OCI-LY7 (cell line): Measurements from ENCODE around the gene CD59. TPM values are rescaled to one million over a fixed set of nuclear protein-coding genes. Genes with fewer than 3 reads are reported as not detected.
"Not testable (repeated sequence)": the region's sequence is repeated elsewhere in the genome, so short reads cannot be mapped to it uniquely, and the experiment has no call there.

Experiments
- BruUV-seq: library from RNA; stranded (reverse); fragments of 400-500 nt; replicated peaks from 2 replicates; lab custom pipeline; 2021; lab: Mats Ljungman, UMichigan
- CTCF ChIA-PET: fragments of 300-600 bp; sonication (Branson Sonifier 250); formaldehyde crosslinking; loops from one replicate; lab custom pipeline; 2022; ENCODE audit warnings: antibody characterized with exemption; ENCODE audit not compliant: unreplicated experiment; lab: Charles Lee
- POLR2A ChIA-PET: fragments of 300-600 bp; sonication (Branson Sonifier 250); formaldehyde crosslinking; loops from one replicate; lab custom pipeline; 2022; ENCODE audit warnings: antibody characterized with exemption; lab: Charles Lee
- DNase-seq: peaks from one replicate; pipeline ENCODE4 v3.0.0-alpha.2; 2015; ENCODE audit warnings: low spot score
- H2AFZ ChIP-seq: fragments of 200-600 bp; sonication (generic), shearing (Covaris generic); 2 replicates; pipeline ENCODE4 v1.6.1; 2014; ENCODE audit warnings: mild to moderate bottlenecking, antibody characterized with exemption, low read length, moderate library complexity
- H3K27ac ChIP-seq: fragments of 200-600 bp; sonication (generic); 2 replicates; pipeline ENCODE4 v1.5.1; 2014; ENCODE audit warnings: mixed run types, low read depth, mild to moderate bottlenecking, moderate library complexity, low read length, inconsistent platforms; ENCODE audit not compliant: poor library complexity, severe bottlenecking
- H3K36me3 ChIP-seq: fragments of 200-600 bp; sonication (generic); 2 replicates; pipeline ENCODE4 v1.6.1; 2014; ENCODE audit warnings: mild to moderate bottlenecking, antibody characterized with exemption, low read length, moderate library complexity, mixed read lengths; ENCODE audit not compliant: insufficient read depth
- H3K4me1 ChIP-seq: fragments of 200-600 bp; sonication (generic); 2 replicates; pipeline ENCODE4 v1.5.1; 2014; ENCODE audit warnings: mild to moderate bottlenecking, low read length; ENCODE audit not compliant: insufficient read depth, poor library complexity, severe bottlenecking
- H3K4me2 ChIP-seq: fragments of 200-600 bp; sonication (generic); 2 replicates; pipeline ENCODE4 v1.6.1; 2014; ENCODE audit warnings: mild to moderate bottlenecking, low read length
- H3K4me3 ChIP-seq: fragments of 200-600 bp; sonication (generic); 2 replicates; pipeline ENCODE4 v1.5.1; 2014; ENCODE audit warnings: mild to moderate bottlenecking, low read depth, low read length; ENCODE audit not compliant: poor library complexity, severe bottlenecking
- H3K79me2 ChIP-seq: fragments of 200-600 bp; sonication (generic); 2 replicates; pipeline ENCODE4 v1.6.1; 2016; ENCODE audit warnings: low read depth, mild to moderate bottlenecking, low read length, moderate library complexity, mixed read lengths; ENCODE audit not compliant: insufficient read depth
- H3K9me2 ChIP-seq: fragments of 200-600 bp; sonication (generic); 2 replicates; pipeline ENCODE4 v1.6.1; 2016; ENCODE audit warnings: mild to moderate bottlenecking, low read length, mixed read lengths; ENCODE audit not compliant: insufficient read depth
- H3K9me3 ChIP-seq: fragments of 200-600 bp; sonication (generic); 2 replicates; pipeline ENCODE4 v1.6.1; 2014; ENCODE audit warnings: mild to moderate bottlenecking, mixed run types, low read length, mixed read lengths
- H4K20me1 ChIP-seq: fragments of 200-600 bp; sonication (generic); 2 replicates; pipeline ENCODE4 v1.6.1; 2014; ENCODE audit warnings: mild to moderate bottlenecking, antibody characterized with exemption, low read length, moderate library complexity, mixed read lengths; ENCODE audit not compliant: insufficient read depth
- EZH2phosphoT487 ChIP-seq: fragments of 200-600 bp; sonication (generic); IDR thresholded peaks from 2 replicates; pipeline ENCODE4 v1.6.1; 2018; ENCODE audit warnings: low read depth, borderline replicate concordance, mild to moderate bottlenecking, mixed run types, antibody characterized with exemption, low read length, moderate library complexity, mixed read lengths
- intact Hi-C: fragments of 100-400 bp; cut with micrococcal nuclease; formaldehyde crosslinking; loops from one replicate; pipeline ENCODE4 v1.10.0; 2022; ENCODE audit not compliant: unreplicated experiment
- total RNA-seq, 2 experiments: library from RNA; depleted of rRNA in 1 of 2; stranded (reverse); fragments of >200 nt in 1 of 2; shearing (Covaris generic) in 1 of 2; gene quantifications; 2 replicates each; pipeline ENCODE4 v1.2.3, GENCODE V29; 2014 to 2022
- TF ChIP-seq, protein P1 (sequence below): fragments of 200-600 bp; sonication (generic); conservative IDR thresholded peaks from 2 replicates; pipeline ENCODE4 v1.5.1; 2014; ENCODE audit warnings: mild to moderate bottlenecking, antibody characterized with exemption, low read length, moderate library complexity, mixed read lengths

The CD59 gene
- total RNA-seq, 2 experiments from 2014 or later = 20.2 to 35.5 TPM

DNA sequence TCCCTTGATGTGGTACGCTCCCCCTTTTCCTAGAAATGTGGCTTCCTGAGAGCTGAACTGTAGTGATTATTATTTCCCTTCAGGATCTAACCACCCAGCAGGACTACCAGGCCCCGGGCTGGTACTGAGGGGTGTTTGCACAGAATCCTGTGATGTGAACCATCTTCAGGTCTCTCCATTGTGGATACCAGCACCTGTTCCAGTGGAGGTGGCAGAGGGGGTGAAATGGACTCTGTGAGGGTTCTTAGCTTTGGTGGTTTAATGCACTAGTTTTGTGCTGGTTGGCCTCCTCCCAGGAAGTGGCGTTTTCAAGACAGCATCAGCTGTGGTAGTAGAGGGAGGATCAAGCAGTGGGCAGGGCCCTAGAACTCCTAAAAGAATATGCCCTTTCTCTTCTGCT, 54.2 kb downstream of the CD59 start:
- DNase-seq = no peak

DNA sequence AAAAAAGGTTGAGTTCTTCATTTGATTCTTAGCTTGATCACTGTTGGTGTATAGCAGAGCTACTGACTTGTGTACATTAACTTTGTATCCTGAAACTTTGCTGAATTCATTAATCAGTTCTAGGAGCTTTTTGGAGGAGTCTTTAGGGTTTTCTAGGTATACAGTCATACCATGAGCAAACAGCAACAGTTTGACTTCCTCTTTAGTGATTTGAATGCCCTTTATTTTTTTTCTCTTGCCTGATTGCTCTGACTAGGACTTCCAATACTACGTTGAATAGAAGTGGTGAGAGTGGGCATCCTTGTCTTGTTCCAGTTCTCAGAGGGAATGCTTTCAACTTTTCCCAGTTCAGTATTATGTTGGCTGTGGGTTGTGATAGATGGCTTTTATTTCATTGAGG, 57.6 kb downstream of the CD59 start:
- H3K36me3 ChIP-seq = peaks cover 19% of the 10 kb centered on the region
- H4K20me1 ChIP-seq, intact Hi-C loops, H3K9me2 ChIP-seq, H3K9me3 ChIP-seq, BruUV-seq, H2AFZ ChIP-seq, H3K27ac ChIP-seq, H3K79me2 ChIP-seq, H3K4me1 ChIP-seq, H3K4me2 ChIP-seq, DNase-seq, H3K4me3 ChIP-seq: not testable (repeated sequence)
- ChIA-PET POLR2A (interaction anchor here (0.6 kb wide), 1 partner anchor 325 kb away, joined by 3 read pairs; no protein-coding TSS in a partner anchor), CTCF (interaction anchor here (1.0 to 1.1 kb wide), 2 partner anchors 10 to 16 kb away, joined by 3 to 5 read pairs; no protein-coding TSS in a partner anchor)

More for the DNA sequence above, 54.2 kb downstream of the CD59 start:
- no peak overlapping the region for H3K27ac ChIP-seq
- H3K9me3 ChIP-seq = no peaks in the 10 kb centered on the region
- BruUV-seq = no TSS peak
- ChIA-PET POLR2A (interaction anchor here (0.6 to 1.4 kb wide), 2 partner anchors 10 to 269 kb away, joined by 3 to 4 read pairs; no protein-coding TSS in a partner anchor), CTCF (no interaction called here)
- intact Hi-C loops = no loop called here
- H2AFZ ChIP-seq = no peak overlapping the region
- no peaks in the 10 kb centered on the region for H3K9me2 ChIP-seq
- TF ChIP-seq, protein P1, sequence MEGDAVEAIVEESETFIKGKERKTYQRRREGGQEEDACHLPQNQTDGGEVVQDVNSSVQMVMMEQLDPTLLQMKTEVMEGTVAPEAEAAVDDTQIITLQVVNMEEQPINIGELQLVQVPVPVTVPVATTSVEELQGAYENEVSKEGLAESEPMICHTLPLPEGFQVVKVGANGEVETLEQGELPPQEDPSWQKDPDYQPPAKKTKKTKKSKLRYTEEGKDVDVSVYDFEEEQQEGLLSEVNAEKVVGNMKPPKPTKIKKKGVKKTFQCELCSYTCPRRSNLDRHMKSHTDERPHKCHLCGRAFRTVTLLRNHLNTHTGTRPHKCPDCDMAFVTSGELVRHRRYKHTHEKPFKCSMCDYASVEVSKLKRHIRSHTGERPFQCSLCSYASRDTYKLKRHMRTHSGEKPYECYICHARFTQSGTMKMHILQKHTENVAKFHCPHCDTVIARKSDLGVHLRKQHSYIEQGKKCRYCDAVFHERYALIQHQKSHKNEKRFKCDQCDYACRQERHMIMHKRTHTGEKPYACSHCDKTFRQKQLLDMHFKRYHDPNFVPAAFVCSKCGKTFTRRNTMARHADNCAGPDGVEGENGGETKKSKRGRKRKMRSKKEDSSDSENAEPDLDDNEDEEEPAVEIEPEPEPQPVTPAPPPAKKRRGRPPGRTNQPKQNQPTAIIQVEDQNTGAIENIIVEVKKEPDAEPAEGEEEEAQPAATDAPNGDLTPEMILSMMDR = no peak
- TF ChIP-seq EZH2phosphoT487 = no peak
- no peak overlapping the region for H3K4me3 ChIP-seq
- no peaks in the 10 kb centered on the region for H3K36me3 ChIP-seq
- no peak overlapping the region for H3K4me2 ChIP-seq
- H4K20me1 ChIP-seq = no peaks in the 10 kb centered on the region
- H3K79me2 ChIP-seq = no peaks in the 10 kb centered on the region
- H3K4me1 ChIP-seq = no peaks in the 10 kb centered on the region

DNA sequence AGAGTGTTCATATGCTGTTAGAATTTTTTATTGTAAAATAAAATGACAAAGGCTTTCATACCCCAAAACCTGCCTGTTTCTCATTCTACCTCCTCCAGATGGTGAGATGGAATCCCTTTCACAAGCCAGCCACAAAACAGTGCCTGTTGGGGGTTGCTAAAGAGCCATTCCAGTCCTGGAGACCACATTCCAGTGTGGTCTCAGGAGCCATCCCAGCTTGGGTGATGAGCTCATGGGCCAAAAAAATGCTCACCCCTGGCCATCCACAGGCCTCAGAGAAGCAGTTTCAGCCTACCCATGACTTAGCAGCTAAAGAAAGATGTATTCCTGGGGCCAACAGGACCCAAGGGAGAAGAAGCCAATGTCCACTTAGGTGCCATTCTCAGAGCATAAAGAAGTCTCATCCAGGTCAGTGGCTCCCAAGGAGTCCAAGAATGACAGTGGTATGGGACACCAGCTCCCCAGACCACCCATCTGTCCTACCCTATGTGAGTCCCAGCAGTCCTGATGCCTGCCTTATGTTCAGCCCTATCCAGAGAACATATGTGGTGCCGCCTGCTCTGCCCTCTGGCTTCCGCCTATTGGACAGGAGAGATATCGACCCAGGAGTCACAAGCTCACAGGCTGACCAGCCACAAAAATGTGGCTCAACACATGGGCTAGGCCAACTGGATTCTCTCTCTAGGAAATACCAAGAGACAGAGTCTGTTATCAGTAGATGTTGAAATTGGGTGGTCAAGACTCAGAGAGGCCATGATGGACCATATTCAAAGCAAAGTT, 62.0 kb downstream of the CD59 start:
- ChIA-PET CTCF (no interaction called here), POLR2A (no interaction called here)
- Histone ChIP-seq H3K79me2 (no peaks in the 10 kb centered on the region), H3K27ac (no peak overlapping the region), H3K4me3 (no peak overlapping the region), H2AFZ (no peak overlapping the region), H3K9me2 (no peaks in the 10 kb centered on the region), H3K9me3 (no peaks in the 10 kb centered on the region), H3K4me2 (no peak overlapping the region), H3K36me3 (peaks cover 50% of the 10 kb centered on the region), H3K4me1 (no peaks in the 10 kb centered on the region), H4K20me1 (no peaks in the 10 kb centered on the region)
- no TSS peak for BruUV-seq
- TF ChIP-seq, protein P1 = no peak
- no peak for TF ChIP-seq EZH2phosphoT487
- no peak for DNase-seq
- intact Hi-C loops = no loop called here
